Measurements from ENCODE around the gene ICA1.

Gene ICA1

DNA sequence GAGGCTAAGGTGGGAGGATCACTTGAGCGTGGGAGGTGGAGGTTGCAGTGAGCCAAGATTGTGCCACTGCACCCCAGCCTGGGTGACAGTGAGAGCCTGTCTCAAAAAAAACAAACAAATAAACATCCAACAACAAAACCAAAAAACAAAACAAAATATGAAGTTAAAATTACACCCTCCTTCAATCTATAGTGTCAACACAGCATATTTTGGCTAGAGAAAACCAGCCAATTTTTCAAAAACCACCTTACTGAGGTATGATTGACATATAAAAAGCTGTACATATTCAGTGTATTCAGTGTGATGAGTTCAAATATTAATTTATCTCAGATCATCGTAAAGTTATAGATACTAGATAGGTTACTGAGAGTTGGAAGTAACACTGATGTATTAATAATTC is 102.4 kb downstream of the ICA1 start:
- DNase-seq (ENCODE audit: low spot score) = no peak

DNA sequence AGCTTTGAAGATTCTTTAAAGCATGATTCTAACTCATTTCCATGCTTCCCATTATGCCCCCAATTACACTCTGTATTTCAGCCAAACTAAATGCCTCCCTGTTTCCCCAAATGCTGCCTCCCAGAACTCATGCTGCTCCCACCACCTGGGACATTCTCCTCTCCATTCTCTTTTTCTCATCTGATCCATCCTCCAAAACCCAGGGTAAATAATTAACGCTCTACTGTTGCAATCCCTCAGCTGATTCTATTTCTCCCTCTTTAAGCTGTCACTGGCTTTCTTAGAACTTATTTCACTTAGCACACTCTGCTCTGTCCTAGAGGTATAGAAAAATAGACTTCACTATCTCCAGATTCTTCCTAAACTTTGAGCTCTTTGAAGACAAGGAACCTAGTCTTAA is 104.7 kb downstream of the ICA1 start:
- no peak for DNase-seq (ENCODE audit: low spot score)

DNA sequence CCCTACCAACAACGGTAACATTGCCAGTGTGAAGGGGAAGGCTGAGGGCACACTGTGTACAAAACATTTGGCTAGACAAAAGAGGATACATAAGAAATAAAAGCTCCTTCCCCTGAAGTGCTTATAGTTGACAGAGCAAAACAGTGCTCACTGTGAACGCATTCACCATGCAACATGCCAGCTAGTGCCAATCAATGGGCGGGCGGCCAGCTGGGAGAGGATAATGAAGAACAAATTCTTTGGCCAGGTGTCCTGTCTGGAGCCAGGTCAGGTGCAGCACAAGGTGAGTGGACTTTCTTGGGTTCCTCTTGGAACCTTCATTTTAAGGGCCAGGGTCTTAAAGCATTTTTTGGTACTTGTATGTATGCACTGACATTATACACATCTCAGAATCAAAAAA is 106.1 kb downstream of the ICA1 start:
- DNase-seq (ENCODE audit: low spot score) = no peak

DNA sequence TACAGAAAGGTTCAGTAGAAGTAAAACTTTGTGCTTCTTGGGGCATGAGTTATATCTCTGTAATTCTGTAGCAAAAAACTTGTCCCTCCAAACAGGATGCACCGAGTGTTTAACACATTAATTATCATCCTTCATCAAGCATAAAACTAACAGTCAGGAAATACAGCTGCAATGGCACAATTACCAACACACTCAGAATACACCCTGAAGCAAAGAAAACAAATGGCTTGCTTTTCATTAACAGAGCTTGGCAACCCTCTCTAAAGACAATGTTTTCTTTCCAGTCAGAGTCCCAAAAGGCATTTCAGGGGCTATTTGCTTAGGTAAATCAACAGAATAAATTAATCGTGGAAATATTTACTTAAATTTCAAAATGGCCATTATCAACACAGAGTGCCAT is 107.7 kb downstream of the ICA1 start:
- no peak for DNase-seq (ENCODE audit: low spot score)

DNA sequence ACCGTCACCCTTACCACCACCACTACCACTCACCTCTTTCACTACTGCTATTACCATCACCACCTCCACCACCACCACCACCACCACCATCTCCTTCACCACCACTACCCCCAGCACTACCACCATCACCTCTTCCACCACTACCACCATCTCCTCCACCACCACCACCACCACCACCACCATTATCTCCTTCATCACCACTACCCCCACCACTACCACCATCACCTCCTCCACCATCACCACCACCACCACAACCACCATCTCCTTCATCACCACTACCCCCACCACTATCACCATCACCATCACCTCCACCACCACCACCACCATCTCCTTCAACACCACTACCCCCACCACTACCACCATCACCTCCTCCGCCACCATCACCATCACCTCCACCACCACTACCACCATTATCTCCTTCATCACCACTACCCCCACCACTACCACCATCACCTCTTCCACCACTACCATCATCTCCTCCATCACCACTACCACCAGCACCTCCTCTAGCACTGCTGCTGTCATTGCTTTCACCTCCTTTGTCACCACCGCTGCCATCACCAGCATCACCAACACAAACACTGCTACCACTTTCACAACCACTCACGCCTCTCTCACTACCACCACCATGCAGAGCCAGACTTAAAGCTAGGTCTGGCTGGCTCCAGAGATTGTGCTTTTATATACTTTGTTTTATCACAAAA is 109.3 kb downstream of the ICA1 start:
- no peak for DNase-seq (ENCODE audit: low spot score)

DNA sequence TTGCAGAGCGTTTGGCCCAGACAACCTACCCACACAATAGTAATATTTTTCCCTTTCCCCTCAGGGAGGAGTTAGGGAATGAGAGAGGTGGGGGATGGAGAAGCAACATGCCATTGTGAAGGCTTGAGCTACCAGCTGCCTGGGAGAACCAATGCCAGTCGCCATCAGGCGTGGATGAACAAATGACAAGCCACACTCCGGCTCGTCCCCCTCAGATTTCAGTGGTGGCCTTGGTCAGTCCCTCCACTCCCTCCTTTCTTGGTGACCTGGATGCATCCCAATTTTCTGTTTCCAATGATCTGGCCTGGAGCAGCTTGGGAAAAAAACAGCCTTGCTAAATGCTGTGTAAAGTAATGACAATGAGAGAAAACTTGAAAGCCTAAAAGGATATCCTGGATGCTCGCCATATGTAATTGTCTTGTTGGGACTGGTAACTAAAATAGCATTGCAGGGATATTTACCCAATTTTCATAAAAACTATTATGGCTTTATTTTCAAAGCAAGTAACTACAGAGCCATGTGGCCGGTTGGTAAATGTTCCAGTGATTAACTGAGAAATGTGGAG is 110.7 kb downstream of the ICA1 start:
- DNase-seq (ENCODE audit: low spot score) = no peak

DNA sequence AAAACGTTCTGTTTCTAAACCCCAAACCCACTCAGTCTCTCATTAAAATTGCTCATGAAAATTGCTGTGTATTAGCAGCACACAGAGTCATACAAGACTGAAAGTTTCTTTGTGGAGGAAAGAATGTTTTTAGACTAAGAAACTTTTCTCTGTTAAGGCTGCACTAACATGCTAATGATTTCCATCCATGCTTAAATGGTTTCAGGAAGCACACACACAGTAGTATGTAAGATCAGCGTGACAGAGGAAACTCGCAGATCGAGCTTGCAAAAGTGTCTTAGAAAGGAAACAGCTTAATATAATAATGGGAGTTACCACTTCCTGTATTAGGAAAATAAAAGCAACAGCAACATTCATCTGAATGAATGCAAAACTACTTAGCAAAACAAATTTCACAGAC is 112.7 kb downstream of the ICA1 start:
- DNase-seq (ENCODE audit: low spot score) = peak; percentile 33

DNA sequence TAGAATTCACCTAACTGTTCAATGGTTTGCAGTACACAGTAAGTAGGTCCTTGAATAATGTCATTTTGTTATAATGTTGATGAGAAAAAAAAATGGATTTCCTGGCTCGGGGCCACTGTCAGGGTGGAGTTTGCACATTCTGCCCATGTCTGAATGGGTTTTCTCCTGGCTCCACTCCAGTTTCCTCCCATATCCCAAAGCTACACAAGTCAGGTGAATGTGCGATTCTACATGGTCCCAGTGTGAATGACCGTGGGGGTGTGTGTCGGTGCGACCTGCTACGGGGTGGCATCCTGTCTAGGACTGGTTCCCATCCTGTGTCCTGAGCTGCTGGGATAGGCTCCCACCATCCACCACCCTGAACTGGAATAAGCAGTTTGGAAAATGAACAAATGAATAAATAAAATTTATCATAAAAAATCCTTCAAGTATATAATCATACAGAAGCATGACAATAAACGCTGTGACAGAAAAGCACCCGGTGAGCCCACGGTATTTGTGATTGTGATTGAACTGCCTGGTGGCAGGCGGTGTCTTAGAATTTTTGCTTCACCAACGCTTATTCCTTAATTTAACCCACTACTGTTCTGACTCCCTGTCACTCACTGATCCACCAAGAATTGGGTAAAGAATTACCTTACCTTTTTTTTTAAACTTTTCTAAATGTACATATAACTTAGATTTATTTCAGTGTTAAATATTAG is 114.1 kb downstream of the ICA1 start:
- no peak for DNase-seq (ENCODE audit: low spot score)

DNA sequence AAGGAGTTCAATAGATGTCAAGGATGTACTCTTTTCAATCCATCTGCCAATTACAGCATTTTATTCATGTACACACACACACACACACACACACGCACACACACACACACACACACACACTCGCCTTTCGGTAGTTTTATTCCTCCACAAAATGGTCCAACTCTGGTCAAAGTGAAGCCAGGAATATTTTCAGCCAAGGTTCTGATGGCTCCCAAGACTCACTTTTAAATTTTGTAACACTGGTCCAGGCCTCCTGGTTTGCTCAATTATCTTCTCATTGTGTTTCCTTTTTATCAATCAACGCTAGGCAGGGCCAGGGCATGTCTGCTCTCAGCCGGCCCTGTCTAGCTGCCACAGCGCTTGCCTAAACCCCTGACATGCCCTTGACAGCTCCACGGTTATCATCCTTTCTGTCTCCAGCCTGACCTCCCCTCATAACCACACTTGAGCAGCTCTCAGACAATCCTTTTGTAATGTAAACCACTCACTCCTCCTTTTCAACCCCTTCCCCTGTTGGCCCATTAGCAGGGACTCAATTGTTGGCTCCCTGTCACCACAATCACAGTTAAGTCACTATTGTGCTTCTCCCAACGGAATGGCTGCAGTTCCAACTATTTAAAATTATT is 115.1 kb downstream of the ICA1 start:
- DNase-seq (ENCODE audit: low spot score) = no peak

DNA sequence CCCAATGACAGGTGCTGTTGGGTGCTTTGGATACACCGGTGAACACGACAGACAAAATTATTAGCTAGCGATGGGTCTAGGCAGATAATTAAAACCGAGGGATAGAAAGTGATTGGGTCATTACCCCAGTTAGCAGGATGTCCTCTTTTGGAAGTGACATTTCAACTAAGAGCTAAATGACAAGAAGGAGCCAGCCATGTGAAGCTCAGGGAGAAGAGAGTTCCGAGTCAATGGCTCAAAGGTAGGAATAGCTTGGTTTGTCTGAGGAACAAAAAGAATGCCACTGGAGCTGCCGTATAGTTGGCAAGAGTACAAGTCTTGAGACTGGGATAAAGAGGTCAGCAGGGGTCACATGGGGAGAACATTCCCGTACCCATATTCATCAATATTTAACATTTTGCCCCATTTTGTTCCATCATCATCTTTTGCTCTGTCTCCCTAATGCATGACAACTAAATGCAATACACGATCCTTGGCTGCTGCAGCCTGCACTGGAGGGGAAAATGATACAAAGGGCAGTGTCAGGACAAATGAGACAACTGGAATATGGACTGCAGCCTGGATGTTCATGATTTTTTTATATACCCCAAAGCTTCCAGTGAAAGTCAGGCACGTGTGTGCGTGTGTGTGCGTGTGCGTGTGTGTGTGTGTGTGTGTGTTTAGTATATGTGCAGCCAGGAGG is 115.7 kb downstream of the ICA1 start:
- no peak for DNase-seq (ENCODE audit: low spot score)

DNA sequence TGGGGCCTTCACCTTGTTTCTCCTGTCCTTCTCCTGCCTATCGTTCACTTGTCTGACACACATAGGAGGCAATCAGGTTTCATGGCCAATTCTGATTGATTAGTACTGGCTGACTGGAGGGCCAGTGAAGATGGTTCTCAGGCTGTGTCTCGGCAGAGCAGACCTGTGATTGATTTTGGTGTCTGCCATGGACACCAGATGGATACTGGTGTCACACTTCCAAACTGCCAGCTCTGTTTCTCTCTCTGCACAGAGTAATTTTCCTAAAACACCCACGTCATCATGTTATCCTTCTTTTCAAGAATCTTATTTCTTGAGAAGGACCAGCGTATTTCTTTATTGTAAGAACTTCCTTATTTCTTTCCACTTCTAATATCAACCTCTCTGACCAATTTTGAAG is 117.1 kb downstream of the ICA1 start:
- no peak for DNase-seq (ENCODE audit: low spot score)

DNA sequence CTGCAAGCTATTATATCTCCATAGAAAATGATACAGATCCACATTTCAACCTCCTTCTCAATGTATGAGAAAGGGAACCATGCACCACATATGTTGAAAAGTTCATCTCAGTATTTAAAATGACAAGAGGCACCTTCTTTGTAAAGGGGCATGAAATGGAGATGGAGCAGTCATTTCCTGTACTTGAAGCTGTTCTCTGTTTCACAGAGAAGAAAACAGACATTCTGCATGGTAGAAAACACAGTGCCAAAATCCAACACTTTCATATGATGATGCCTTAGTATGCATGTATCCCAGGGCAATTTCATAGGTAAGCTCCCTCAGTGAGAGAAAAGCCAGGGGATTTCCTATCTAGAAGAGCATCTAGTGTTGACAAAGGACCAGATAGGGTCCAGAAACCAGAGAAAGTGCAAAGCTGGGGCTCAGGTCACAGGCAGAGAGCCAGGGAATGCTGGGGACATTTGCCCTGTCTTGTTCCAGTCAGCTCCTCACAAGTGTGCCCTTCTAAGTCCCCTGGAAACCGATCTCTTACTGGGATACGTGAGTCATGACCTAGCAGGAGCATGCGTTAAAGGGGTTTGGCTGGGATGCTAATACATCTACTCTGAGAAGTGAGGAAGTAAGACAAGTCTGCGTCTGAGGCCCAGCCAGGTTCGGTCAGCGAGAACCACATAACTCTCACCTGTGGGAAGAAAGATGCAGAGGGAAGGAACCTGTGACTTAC is 118.7 kb downstream of the ICA1 start:
- DNase-seq (ENCODE audit: low spot score) = peak; percentile 61

DNA sequence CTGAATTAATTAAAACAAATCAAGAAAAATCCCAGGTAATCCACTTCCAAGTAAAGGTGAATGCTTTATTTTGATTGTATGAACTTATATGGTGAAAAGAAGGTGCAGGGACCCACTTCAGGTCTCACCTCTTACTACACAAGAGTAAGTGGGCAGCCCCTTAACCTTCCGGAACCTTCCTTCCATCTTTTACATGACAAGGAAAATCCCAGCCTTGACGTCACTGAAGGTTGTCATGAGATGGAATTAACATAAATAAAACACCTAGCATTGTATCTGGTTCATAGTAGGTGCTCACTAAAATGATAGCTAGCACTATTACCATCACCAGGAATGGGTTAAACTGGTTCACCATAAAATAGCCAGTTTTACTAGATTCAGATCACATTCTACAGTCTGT is 119.5 kb downstream of the ICA1 start:
- DNase-seq (ENCODE audit: low spot score) = no peak

DNA sequence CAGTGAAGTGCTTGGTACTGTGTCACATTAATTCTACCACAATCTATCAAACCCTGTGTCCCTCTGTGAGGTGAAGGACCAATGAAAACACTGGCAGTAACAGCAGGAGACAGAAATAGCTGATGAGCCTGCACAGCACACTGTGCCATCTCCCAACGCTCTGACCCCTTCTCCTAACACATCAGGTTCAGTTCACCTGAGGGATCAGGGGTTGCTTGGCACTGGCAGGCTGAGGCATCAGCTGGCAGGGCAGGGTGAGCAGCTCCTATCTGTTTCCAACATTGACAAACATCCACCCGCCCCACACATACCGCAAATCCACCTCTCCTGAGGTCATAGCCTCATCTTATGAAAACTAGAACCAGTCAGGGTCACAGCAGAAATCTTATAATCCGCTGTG is 120.9 kb downstream of the ICA1 start:
- no peak for DNase-seq (ENCODE audit: low spot score)

DNA sequence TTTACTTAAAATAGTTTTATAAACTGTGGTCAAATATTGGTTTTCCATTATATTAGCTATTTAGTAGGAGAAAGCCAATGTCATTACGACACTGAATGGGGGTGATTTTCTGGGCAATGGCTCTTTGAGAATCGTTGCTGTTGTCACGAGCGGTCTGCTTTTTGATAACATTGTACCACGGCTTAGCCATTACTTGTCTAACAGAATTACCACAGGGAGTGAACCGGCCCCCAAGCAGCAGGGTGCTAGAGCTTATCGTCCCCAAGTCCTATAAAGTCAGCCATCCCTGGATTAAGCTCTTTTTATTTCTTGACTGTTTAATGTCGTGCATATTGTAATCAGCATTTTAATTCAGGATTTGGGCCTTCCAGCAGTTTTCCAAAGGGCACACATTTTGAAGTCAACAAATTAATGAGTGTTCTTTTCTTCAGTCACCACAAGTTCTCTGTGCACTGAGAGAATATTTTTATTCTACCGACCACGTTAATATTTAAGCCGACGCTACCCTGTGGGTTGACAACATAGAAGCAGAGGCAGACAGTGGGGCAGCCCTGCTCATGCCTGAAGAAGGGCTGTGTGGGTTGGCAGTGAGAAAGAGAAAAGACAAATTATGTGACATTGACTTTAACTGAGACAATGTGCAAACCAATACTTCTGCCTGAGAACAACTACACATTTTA is 125.8 kb downstream of the ICA1 start:
- DNase-seq (ENCODE audit: low spot score) = peak; percentile 73

DNA sequence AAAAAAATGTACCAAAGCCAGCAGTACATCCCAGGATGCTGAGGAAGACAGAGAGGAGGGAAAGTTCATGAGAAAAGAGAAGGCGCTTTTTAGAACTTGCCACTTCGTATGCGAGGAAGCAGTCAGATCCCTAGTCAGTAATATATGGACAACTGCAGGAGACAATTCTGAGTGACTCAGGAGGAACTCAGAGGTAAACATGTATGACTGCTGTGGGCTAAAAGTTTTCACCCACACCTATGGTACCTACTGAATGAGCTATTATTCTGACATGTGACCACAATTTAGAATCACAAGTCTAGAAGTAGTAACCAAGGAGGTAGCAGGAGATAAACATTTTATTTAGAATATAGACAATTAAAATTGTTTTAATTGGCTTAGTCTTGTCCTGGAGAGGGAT is 126.5 kb downstream of the ICA1 start:
- DNase-seq (ENCODE audit: low spot score) = peak; percentile 72

DNA sequence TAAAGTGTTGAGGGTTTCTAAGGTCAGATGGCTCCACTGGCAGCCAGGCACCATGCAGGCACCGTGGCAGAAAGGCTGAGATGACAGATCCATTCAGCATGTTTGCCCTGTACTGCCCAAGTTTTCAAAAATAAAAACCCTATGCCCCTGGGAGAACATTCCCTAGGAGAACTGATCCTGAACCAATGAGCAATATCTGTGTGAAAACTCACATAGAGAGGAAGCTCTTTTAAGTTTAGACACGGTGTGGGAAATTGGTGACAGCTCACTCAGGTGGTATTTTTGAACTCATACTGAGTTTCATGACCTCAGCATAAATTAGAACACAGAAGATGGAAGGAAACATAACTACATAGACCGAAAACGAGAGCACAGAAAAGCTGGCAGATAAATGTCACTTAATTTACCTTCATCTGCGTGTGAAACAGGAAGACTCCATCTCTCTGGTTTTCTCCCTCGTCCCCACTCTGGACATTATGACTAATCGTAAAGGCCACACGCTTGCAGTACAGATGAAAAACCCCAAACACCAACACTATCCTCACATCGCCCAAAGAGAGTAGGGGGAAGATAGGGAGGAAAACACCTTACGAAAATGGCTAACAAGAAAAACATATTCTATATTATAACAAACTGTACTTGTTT is 127.8 kb downstream of the ICA1 start:
- DNase-seq (ENCODE audit: low spot score) = peak; percentile 99

DNA sequence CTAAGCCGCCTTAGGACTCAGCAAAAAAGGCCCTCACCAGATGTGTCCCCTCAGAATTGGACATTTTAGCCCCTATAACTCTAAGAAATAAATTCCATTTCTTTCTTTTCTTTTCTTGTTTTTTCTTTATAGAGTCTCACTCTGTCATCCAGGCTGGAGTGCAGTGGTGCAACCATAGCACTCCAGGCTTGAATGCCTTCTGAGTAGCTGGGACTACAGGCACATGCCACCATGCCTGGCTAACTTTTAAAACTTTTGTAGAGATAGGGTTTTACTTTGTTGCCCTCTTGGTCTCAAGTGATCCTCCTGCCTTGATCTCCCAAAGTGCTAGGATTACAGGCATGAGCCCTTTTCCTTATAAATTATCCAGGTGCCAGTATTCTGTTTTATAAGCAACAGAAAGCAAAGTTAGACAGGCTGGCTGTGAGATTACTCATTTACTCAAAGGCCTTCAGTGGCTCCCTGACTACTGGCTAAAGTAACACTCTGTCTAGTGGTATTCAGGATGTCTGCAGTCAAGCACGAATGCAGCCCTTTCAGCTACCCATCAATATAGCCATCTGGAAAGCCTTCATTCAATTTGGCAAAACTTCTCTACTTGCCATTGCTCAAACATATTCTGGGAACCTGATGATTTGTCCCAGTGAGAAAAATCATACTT is 128.6 kb downstream of the ICA1 start:
- DNase-seq (ENCODE audit: low spot score) = peak; percentile 86

DNA sequence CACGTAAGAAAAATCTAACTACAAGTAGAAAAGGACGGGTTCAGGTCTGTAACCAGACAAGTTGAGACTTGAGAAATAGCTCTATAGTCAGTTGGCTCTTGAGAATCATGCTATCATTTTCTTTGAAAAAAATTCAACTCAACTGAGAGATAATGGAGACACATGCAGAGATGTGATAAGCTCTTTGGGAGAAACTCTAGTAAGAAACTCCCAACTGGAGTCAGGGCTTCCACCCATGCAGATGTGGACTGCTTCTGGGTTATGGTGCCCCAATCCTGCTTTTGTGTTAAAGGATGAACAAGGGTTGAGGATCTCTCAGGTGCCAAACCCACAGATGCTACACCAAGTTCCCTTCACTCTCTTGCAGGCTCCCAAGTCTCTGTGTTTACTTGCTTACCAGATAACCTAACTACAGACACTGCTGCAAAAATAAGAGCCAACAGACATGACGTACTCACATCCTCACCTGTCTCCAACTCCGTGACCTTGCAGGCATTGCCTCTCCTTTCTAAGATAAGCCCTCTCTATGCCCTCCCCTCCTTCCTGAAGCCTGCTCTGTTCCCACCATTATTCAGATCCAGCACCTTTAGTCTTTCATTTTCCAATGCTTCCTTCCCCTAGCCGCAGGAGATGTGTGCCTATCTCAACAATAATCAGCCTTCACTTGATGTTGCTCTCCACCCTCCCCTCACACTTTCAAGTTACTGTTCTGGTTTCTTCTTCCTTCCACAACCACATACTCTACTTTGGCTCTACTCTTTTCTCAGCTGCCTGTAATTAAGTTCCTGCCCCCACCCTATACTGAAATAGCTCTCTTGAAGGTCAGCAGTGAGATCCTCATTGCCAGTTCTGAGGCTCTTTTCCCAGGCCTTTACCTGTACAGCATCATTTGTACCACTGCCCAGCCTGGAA is 130.0 kb downstream of the ICA1 start:
- no peak for DNase-seq (ENCODE audit: low spot score)
